K562 (cell line): Measurements from ENCODE around the gene RAB3GAP2. TPM values are rescaled to one million over a fixed set of nuclear protein-coding genes. Genes with fewer than 3 reads are reported as not detected.

Experiments
- ATAC-seq: fragments of 200-7000 bp; cut with Tn5 transposase; 3 replicates; pipeline ENCODE4 v1.9.1; 2020; ENCODE audit warnings: moderate library complexity
- BruUV-seq: library from RNA; stranded (reverse); fragments of 400-500 nt; replicated peaks from 2 replicates; lab custom pipeline; 2021; lab: Mats Ljungman, UMichigan
- CTCF ChIA-PET: fragments of 300-600 bp; formaldehyde crosslinking; extraction: SDS; loops from one replicate; lab custom pipeline; 2021; ENCODE audit warnings: low intra/inter-chr PET ratio; lab: Yijun Ruan, JAX
- POLR2A ChIA-PET: fragments of 300-600, 350-650 bp; sonication (Branson Sonifier 250); formaldehyde crosslinking; extraction: SDS; loops from one replicate; lab custom pipeline; 2021; ENCODE audit warnings: antibody characterized with exemption, inconsistent platforms; lab: Yijun Ruan, JAX
- DNase-seq, 4 experiments: peaks; one replicate each; pipeline versions ENCODE4 v3.0.0 to v3.0.0-alpha.2; 2011 to 2018; ENCODE audit warnings: low spot score in 3 of 4, mixed read lengths in 3 of 4; ENCODE audit errors: extremely low read depth in 1 of 4
- FAIRE-seq: peaks from 2 replicates; lab custom pipeline; 2011; peaks lifted over from hg19 to GRCh38; lab: Jason Lieb, UNC
- H2AFZ ChIP-seq: 2 replicates; pipeline ENCODE4 v1.6.0; 2011; ENCODE audit warnings: low read depth, low read length, control low read depth, inconsistent platforms
- H3K27ac ChIP-seq: fragments of 200-600 bp; 3 replicates; pipeline ENCODE4 v1.8.0; 2011; ENCODE audit warnings: low read depth, mild to moderate bottlenecking, control low read depth, inconsistent platforms, low read length, moderate library complexity, mixed read lengths; ENCODE audit errors: extremely low read depth
- H3K27me3 ChIP-seq, 2 experiments: fragments of 300-600 bp in 1 of 2; 2 replicates in 1 of 2; 3 replicates in 1 of 2; pipeline versions ENCODE4 v1.6.0 to v1.8.0; 2011; ENCODE audit warnings: inconsistent platforms in 2 of 2, low read length in 2 of 2, mild to moderate bottlenecking in 1 of 2, mixed read lengths in 1 of 2, moderate library complexity in 1 of 2; ENCODE audit not compliant: control insufficient read depth in 2 of 2, insufficient read depth in 2 of 2
- H3K36me3 ChIP-seq: fragments of 300-600 bp; 3 replicates; pipeline ENCODE4 v1.8.0; 2011; ENCODE audit warnings: mild to moderate bottlenecking, low read length, inconsistent platforms; ENCODE audit not compliant: control insufficient read depth, insufficient read depth
- H3K4me1 ChIP-seq, 2 experiments: fragments of 200-600 bp in 1 of 2; replicated peaks in 1 of 2; 2 replicates in 1 of 2; 3 replicates in 1 of 2; pipeline versions ENCODE4 v1.5.1 to v1.8.0; 2011; ENCODE audit warnings: inconsistent platforms in 2 of 2, low read length in 2 of 2, mild to moderate bottlenecking in 1 of 2, mixed read lengths in 1 of 2, moderate library complexity in 1 of 2; ENCODE audit not compliant: control insufficient read depth in 2 of 2, insufficient read depth in 2 of 2
- H3K4me2 ChIP-seq: 2 replicates; pipeline ENCODE4 v1.6.1; 2011; ENCODE audit warnings: low read length, control low read depth, inconsistent platforms, mixed read lengths; ENCODE audit not compliant: insufficient read depth
- H3K4me3 ChIP-seq: fragments of 200-600 bp; sonication (generic), shearing (Covaris generic); 2 replicates; pipeline ENCODE4 v1.5.1; 2016; ENCODE audit warnings: control low read depth, inconsistent platforms
- H3K79me2 ChIP-seq: fragments of 200-600 bp; 3 replicates; pipeline ENCODE4 v1.8.0; 2011; ENCODE audit warnings: low read length, inconsistent platforms; ENCODE audit not compliant: control insufficient read depth, insufficient read depth
- H3K9ac ChIP-seq, 2 experiments: 2 replicates each; pipeline versions ENCODE4 v1.6.0 to v1.6.1; 2011; ENCODE audit warnings: low read depth in 2 of 2, low read length in 2 of 2, control low read depth in 1 of 2, inconsistent platforms in 1 of 2, mild to moderate bottlenecking in 1 of 2, mixed read lengths in 1 of 2; ENCODE audit not compliant: insufficient read depth in 1 of 2
- H3K9me1 ChIP-seq: one replicate; pipeline ENCODE4 v1.6.0; 2011; ENCODE audit warnings: inconsistent platforms, mild to moderate bottlenecking, low read length, moderate library complexity; ENCODE audit not compliant: control insufficient read depth, insufficient read depth
- H3K9me3 ChIP-seq: replicated peaks from 2 replicates; pipeline ENCODE4 v1.5.1; 2011; ENCODE audit warnings: low read depth, low read length, inconsistent platforms; ENCODE audit not compliant: control insufficient read depth, insufficient read depth
- H4K20me1 ChIP-seq: replicated peaks from 2 replicates; pipeline ENCODE4 v1.6.1; 2011; ENCODE audit warnings: low read length, inconsistent platforms, mixed read lengths; ENCODE audit not compliant: control insufficient read depth, insufficient read depth
- ASH1L ChIP-seq: fragments of 450-650 bp; IDR thresholded peaks from 2 replicates; pipeline ENCODE4 v1.6.1; 2018; ENCODE audit warnings: borderline replicate concordance, mild to moderate bottlenecking, low read depth; ENCODE audit not compliant: partially characterized antibody
- ETS2 ChIP-seq: IDR thresholded peaks from 2 replicates; pipeline ENCODE4 v1.6.1; 2016; ENCODE audit warnings: borderline replicate concordance, missing genetic modification characterization, mild to moderate bottlenecking, moderate library complexity, missing compliant biosample characterization; ENCODE audit not compliant: poor library complexity, severe bottlenecking
- HBP1 ChIP-seq: fragments of 450-650 bp; formaldehyde crosslinking; IDR thresholded peaks from 2 replicates; pipeline ENCODE4 v1.4.0; 2022; ENCODE audit warnings: missing genetic modification characterization
- MYC ChIP-seq, 2 experiments: fragments of 250-450 bp in 1 of 2; sonication (Bioruptor Pico) in 1 of 2; IDR thresholded peaks; 2 replicates each; pipeline versions ENCODE4 v1.5.1 to v1.6.1; 2012 to 2021; ENCODE audit warnings: low read depth in 2 of 2, borderline replicate concordance in 1 of 2, improper control_type of control experiment in 1 of 2, low read length in 1 of 2, mild to moderate bottlenecking in 1 of 2, moderate library complexity in 1 of 2
- SMARCA4 ChIP-seq: fragments of 450-650 bp; IDR thresholded peaks from 2 replicates; pipeline ENCODE4 v1.6.1; 2016
- TAL1 ChIP-seq: fragments of 450-650 bp; IDR thresholded peaks from 2 replicates; pipeline ENCODE4 v1.6.1; 2016; ENCODE audit warnings: mild to moderate bottlenecking
- TSHZ1 ChIP-seq: fragments of 250-450 bp; sonication (Bioruptor Pico); IDR thresholded peaks from 2 replicates; pipeline ENCODE4 v1.4.0; 2020; ENCODE audit warnings: mild to moderate bottlenecking, moderate library complexity
- ZFP91 ChIP-seq: sonication (generic); formaldehyde crosslinking; IDR thresholded peaks from 2 replicates; pipeline ENCODE4 v1.8.0; 2022; ENCODE audit warnings: mild to moderate bottlenecking, missing genetic modification reagents
- WGBS: fragments of 100-300 bp; shearing (Covaris generic); methylation state at CpG from one replicate; pipeline ENCODE4 v1.1.6; 2016; ENCODE audit warnings: low coverage, mixed read lengths; ENCODE audit not compliant: insufficient coverage; ENCODE audit errors: missing lambda C conversion rate; 5-methylcytosine and 5-hydroxymethylcytosine counted together
- in situ Hi-C: fragments of 300-500 bp; cut with MboI; formaldehyde crosslinking; loops from 4 replicates; pipeline ENCODE4 v1.15.0; 2018; ENCODE audit warnings: inconsistent platforms, mixed read lengths
- intact Hi-C: fragments of 100-400 bp; cut with micrococcal nuclease; formaldehyde crosslinking; loops from 2 replicates; pipeline ENCODE4 v1.14.2; 2022
- polyA plus RNA-seq, 8 experiments: library from polyadenylated mRNA; depleted of rRNA in 4 of 8; stranded (reverse) in 5 of 8; unstranded in 3 of 8; fragments of >200 nt; fragmentation: Nextera tagmentation in 2 of 8; fragmentation: Illumina TruSeq in 1 of 8; extraction: Ambion mirVana in 2 of 8; extraction: Trizol in 1 of 8; gene quantifications; 2 replicates each; pipeline versions ENCODE4 v1.2.1 to v1.2.3, GENCODE V29; 2011 to 2014; ENCODE audit warnings: inconsistent platforms in 1 of 8, missing spikeins in 1 of 8
- total RNA-seq, 7 experiments: library from RNA; depleted of rRNA in 6 of 7; stranded (reverse); fragments of >200 nt in 6 of 7; fragmentation: Illumina TruSeq in 2 of 7; extraction: Trizol in 2 of 7; gene quantifications; 2 replicates each; pipeline versions ENCODE4 v1.2.1 to v1.2.3, GENCODE V29; 2011 to 2021; ENCODE audit warnings: low replicate concordance in 1 of 7

The RAB3GAP2 gene
- total and polyA plus RNA-seq, 9 of the 15 experiments (the other 6 are each of a cell fraction or from before 2014, with no cell fraction given) = 14.1 to 69.1 (median 32.2) TPM

GRCh38 chr1:220188538-220188937 lies 83.7 kb downstream of the RAB3GAP2 start:
- in situ Hi-C loops = no loop called here
- Histone ChIP-seq H4K20me1 (no peaks in the 10 kb centered on the region), H2AFZ (no peak overlapping the region), H3K4me1 (no peaks in the 10 kb centered on the region), H3K4me3 (no peak overlapping the region), H3K4me2 (no peak overlapping the region), H3K79me2 (no peaks in the 10 kb centered on the region), H3K9ac (no peak overlapping the region), H3K27me3 (no peaks in the 10 kb centered on the region), H3K27ac (no peak overlapping the region), H3K9me3 (no peaks in the 10 kb centered on the region), H3K9me1 (no peaks in the 10 kb centered on the region), H3K36me3 (peaks cover 62% of the 10 kb centered on the region)
- ATAC-seq (no peak), FAIRE-seq (no peak), DNase-seq (no peak)
- no peak for TF ChIP-seq HBP1 (CRISPR knock-in tag)
- WGBS = 85% methylated on average over 2 of the region's 2 CpGs
- ChIA-PET POLR2A (interaction anchor here (0.7 to 1.5 kb wide), 2 partner anchors 24 to 64 kb away, joined by 3 to 4 read pairs; no protein-coding TSS in a partner anchor), CTCF (no interaction called here)
- intact Hi-C loops = loop anchor here (5.0 kb wide), 1 partner anchor 351 kb away; no protein-coding TSS in a partner anchor
- BruUV-seq = no TSS peak

GRCh38 chr1:220186752-220187151 lies 85.5 kb downstream of the RAB3GAP2 start:
- ChIA-PET POLR2A (interaction anchor here (0.8 to 2.2 kb wide), 3 partner anchors 9 to 15 kb away, joined by 4 to 7 read pairs (median 6); no protein-coding TSS in a partner anchor), CTCF (no interaction called here)
- no peaks in the 10 kb centered on the region for H3K79me2 ChIP-seq
- BruUV-seq = no TSS peak
- no peaks in the 10 kb centered on the region for H4K20me1 ChIP-seq
- ATAC-seq = no peak
- no peaks in the 10 kb centered on the region for H3K27me3 ChIP-seq
- WGBS = 65% methylated on average over 2 of the region's 2 CpGs
- no peak overlapping the region for H3K4me3 ChIP-seq
- H3K4me2 ChIP-seq = no peak overlapping the region
- in situ Hi-C loops = no loop called here
- no peak overlapping the region for H3K9ac ChIP-seq
- H3K9me3 ChIP-seq = no peaks in the 10 kb centered on the region
- H3K36me3 ChIP-seq = peaks cover 59% of the 10 kb centered on the region
- DNase-seq = no peak
- no peaks in the 10 kb centered on the region for H3K4me1 ChIP-seq
- H3K27ac ChIP-seq = no peak overlapping the region
- FAIRE-seq = no peak
- intact Hi-C loops = loop anchor here (5.0 kb wide), 1 partner anchor 349 kb away; no protein-coding TSS in a partner anchor
- no peaks in the 10 kb centered on the region for H3K9me1 ChIP-seq
- no peak overlapping the region for H2AFZ ChIP-seq
- TF ChIP-seq ASH1L = no peak
- TF ChIP-seq ZFP91 (CRISPR knock-in tag) = no peak
- TF ChIP-seq TAL1 = no peak
- TF ChIP-seq SMARCA4 = no peak
- TF ChIP-seq ETS2 (tag) = no peak
- no peak for TF ChIP-seq TSHZ1 (CRISPR knock-in tag)
- no peak for TF ChIP-seq MYC (IDR thresholded peaks at IDR 0.05; ENCODE audit: low read depth, low read length)
- no peak for TF ChIP-seq MYC (CRISPR knock-in tag; IDR thresholded peaks at IDR 0.05; ENCODE audit: borderline replicate concordance, low read depth)
